Epithelial cell of umbilical artery (primary cell): ENCODE data around the gene PLCL2. TPM values are rescaled to one million over a fixed set of nuclear protein-coding genes. Genes with fewer than 3 reads are reported as not detected.

Experiments used
- total RNA-seq: library from RNA; depleted of rRNA; stranded (reverse); fragments of >200 nt; gene quantifications from 2 replicates; pipeline ENCODE4 v1.2.3, GENCODE V29; 2014

PLCL2 gene
- total RNA-seq, result 3.6 and 6.2 TPM in 2 replicates

DNA sequence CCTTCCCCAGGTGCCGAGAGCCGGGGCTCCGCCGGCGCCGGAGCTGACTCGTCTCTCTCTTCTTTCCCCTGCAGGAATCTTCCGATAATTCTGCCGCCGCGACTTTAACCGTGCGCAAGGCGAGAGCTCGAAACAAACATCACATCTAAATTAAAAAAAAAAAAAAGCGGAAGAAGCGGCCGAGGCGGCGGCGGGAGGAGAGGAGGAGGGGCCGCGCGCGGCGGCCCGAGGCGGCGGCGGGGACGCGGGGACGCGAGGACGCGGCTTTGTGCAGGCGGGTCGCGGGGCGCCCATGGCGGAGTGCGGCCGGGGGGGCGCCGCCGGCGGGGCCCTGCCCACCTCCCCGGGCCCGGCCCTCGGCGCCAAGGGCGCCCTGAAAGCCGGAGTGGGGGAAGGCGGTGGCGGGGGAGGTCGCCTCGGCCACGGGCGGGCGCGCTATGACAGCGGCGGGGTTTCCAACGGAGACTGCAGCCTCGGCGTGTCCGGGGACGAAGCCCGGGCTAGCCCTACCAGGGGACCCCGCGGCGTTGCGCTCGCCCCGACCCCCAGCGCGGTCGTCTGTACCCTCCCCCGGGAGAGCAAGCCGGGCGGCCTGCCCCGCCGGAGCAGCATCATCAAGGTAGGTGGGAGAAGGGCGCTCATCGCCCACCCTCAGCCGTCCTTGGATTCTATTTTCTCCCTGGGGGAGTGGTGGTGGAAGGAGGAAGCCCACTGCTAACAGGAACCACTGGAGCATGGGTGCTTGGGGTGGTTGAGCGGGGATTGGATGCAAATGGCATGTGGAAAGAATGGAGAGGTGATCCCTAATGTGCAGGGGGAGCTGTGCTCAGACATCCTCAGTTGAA, at the start of gene PLCL2:
PLCL2 (plus strand) TSS at position 208 of the 845 bp plus-strand sequence; CDS start at position 293, 85 bp downstream.

